Neural cell (in vitro differentiated cells): Measurements from ENCODE around the gene ESF1.

Source experiments
- CTCF ChIP-seq: fragments of 450-650 bp; IDR thresholded peaks from 2 replicates; pipeline ENCODE4 v1.5.1; 2014; ENCODE audit warnings: antibody characterized with exemption, mild to moderate bottlenecking, moderate library complexity; ENCODE audit not compliant: poor library complexity, severe bottlenecking
- EZH2 ChIP-seq: fragments of 200-600, 300-800 bp; shearing (Covaris generic), sonication (generic); IDR thresholded peaks from 2 replicates; pipeline ENCODE4 v1.6.1; 2014; ENCODE audit warnings: antibody characterized with exemption, low read length, borderline replicate concordance, mild to moderate bottlenecking; ENCODE audit not compliant: insufficient read depth, poor library complexity, severe bottlenecking
- MXI1 ChIP-seq: fragments of 450-650 bp; conservative IDR thresholded peaks from 2 replicates; pipeline ENCODE4 v1.6.1; 2014; ENCODE audit warnings: antibody characterized with exemption, mild to moderate bottlenecking; ENCODE audit not compliant: poor library complexity, severe bottlenecking
- POLR2AphosphoS5 ChIP-seq: IDR thresholded peaks from 2 replicates; pipeline ENCODE4 v1.6.1; 2012
- RAD21 ChIP-seq: fragments of 450-650 bp; conservative IDR thresholded peaks from 2 replicates; pipeline ENCODE4 v1.6.1; 2014; ENCODE audit warnings: antibody characterized with exemption, mild to moderate bottlenecking, moderate library complexity
- REST ChIP-seq: IDR thresholded peaks from 2 replicates; pipeline ENCODE4 v1.6.1; 2012; ENCODE audit warnings: borderline replicate concordance
- SMC3 ChIP-seq: fragments of 450-650 bp; conservative IDR thresholded peaks from 2 replicates; pipeline ENCODE4 v1.6.1; 2014; ENCODE audit warnings: antibody characterized with exemption, mild to moderate bottlenecking, moderate library complexity; ENCODE audit not compliant: poor library complexity
- TAF1 ChIP-seq: IDR thresholded peaks from 2 replicates; pipeline ENCODE4 v1.6.1; 2012; ENCODE audit warnings: low read depth

- no peak for TF ChIP-seq CTCF
- no peak for TF ChIP-seq EZH2
- TF ChIP-seq POLR2AphosphoS5: no peak
- no peak for TF ChIP-seq MXI1
- no peak for TF ChIP-seq TAF1
- no peak for TF ChIP-seq REST
- no peak for TF ChIP-seq SMC3
- TF ChIP-seq RAD21: no peak
These were observed 34.9 kb downstream of the ESF1 start for GRCh38 chr20:13749811-13750210.
